BLaER1 treated with 17β-estradiol and CSF1 and Interleukin-3, amounts not matched to agents 10 nM and 100 nM (cell line): ENCODE results near the gene KLHL15.
A peak's percentile ranks its signal among the peaks of the same experiment; 100 is the strongest.

Source experiments
- H3K27ac ChIP-seq, 11 experiments: shearing (Covaris generic); formaldehyde crosslinking; 2 replicates each; pipeline ENCODE4 v1.8.1; 2022
- H3K27me3 ChIP-seq, 11 experiments: shearing (Covaris generic); formaldehyde crosslinking; 2 replicates each; pipeline ENCODE4 v1.8.1; 2022
- H3K36me3 ChIP-seq, 11 experiments: shearing (Covaris generic); formaldehyde crosslinking; 2 replicates each; pipeline ENCODE4 v1.8.1; 2022
- H3K4me1 ChIP-seq, 10 experiments: shearing (Covaris generic); formaldehyde crosslinking; 2 replicates each; pipeline ENCODE4 v1.8.1; 2022
- H3K4me2 ChIP-seq, 11 experiments: shearing (Covaris generic); formaldehyde crosslinking; 2 replicates each; pipeline ENCODE4 v1.8.1; 2022
- H3K4me3 ChIP-seq, 10 experiments: shearing (Covaris generic); formaldehyde crosslinking; 2 replicates each; pipeline ENCODE4 v1.8.1; 2022
- H3K9ac ChIP-seq, 11 experiments: shearing (Covaris generic); formaldehyde crosslinking; 2 replicates each; pipeline ENCODE4 v1.8.1; 2022
- H3K9me3 ChIP-seq, 11 experiments: shearing (Covaris generic); formaldehyde crosslinking; replicated peaks in 1 of 11; 2 replicates each; pipeline ENCODE4 v1.8.1; 2022
- H4K20me1 ChIP-seq, 11 experiments: shearing (Covaris generic); formaldehyde crosslinking; 2 replicates each; pipeline ENCODE4 v1.8.1; 2022
- Cebpa-rat ChIP-seq, 11 experiments: shearing (Covaris generic); IDR thresholded peaks; 2 replicates each; pipeline ENCODE4 v1.8.1; 2022

Gene KLHL15

DNA sequence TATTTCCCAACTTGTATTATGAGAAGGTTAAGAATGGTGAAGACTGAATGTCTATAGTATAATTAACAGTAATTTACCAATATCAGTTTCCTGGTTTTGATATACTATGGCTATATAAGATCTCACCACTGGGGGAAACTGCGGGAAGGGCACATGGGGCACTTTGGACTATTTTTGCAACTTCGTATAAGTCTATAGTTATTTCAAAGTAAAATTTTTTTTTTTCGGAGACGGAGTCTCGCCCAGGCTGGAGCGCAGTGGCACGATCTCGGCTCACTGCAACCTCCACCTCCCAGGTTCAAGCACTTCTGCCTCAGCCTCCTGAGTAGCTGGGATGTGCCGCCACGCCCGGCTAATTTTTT lies 73.1 kb downstream of the KLHL15 start:
- no peaks in the 10 kb centered on the region for H3K36me3 ChIP-seq
- H4K20me1 ChIP-seq = no peaks in the 10 kb centered on the region
- no peaks in the 10 kb centered on the region for H3K27me3 ChIP-seq
- no peak for TF ChIP-seq Cebpa-rat (IDR thresholded peaks at IDR 0.05)
- H3K27ac ChIP-seq = peak overlapping the region in 3 of 11 experiments; percentile 52 to 56 (median 55); a peak in 2 of 22 replicates
- 0 out of 20 replicates have a peak overlapping the region, but pooled peaks of 1 of the 10 experiments have one; percentile 17 for H3K4me3 ChIP-seq
- peak overlapping the region in 10 of 11 experiments; percentile 47 to 78 (median 62); a peak in 16 of 22 replicates for H3K4me2 ChIP-seq
- H3K9ac ChIP-seq = no peak overlapping the region
- H3K9me3 ChIP-seq = no peaks in the 10 kb centered on the region
- H3K4me1 ChIP-seq = peaks cover 12 to 21% (median 16%) of the 10 kb centered on the region in 10 experiments; a peak in 18 of 20 replicates

GRCh38 chrX:23952984-23953907 lies 73.7 kb downstream of the KLHL15 start:
- Histone ChIP-seq H3K9ac (peak overlapping the region in 5 of 11 experiments; percentile 16 to 54 (median 42); a peak in 9 of 22 replicates), H4K20me1 (no peaks in the 10 kb centered on the region), H3K4me3 (peak overlapping the region in 5 of 10 experiments; percentile 3 to 32 (median 9); a peak in 2 of 20 replicates), H3K27me3 (no peaks in the 10 kb centered on the region), H3K4me1 (peaks cover 12 to 21% (median 16%) of the 10 kb centered on the region in 10 experiments; a peak in 18 of 20 replicates), H3K36me3 (no peaks in the 10 kb centered on the region), H3K9me3 (no peaks in the 10 kb centered on the region), H3K27ac (peak overlapping the region in 9 of 11 experiments; percentile 18 to 56 (median 52); a peak in 16 of 22 replicates), H3K4me2 (peak overlapping the region; percentile 47 to 78 (median 62))
- TF ChIP-seq Cebpa-rat (IDR thresholded peaks at IDR 0.05) = no peak

- Histone ChIP-seq H3K4me2 (peak overlapping the region in 3 of 11 experiments; percentile 47 to 68 (median 51); a peak in 4 of 22 replicates), H3K27me3 (no peaks in the 10 kb centered on the region), H3K4me1 (peaks cover 12 to 21% (median 16%) of the 10 kb centered on the region in 10 experiments; a peak in 18 of 20 replicates), H3K36me3 (no peaks in the 10 kb centered on the region), H3K27ac (no peak overlapping the region), H3K9ac (no peak overlapping the region), H3K4me3 (no peak overlapping the region), H4K20me1 (no peaks in the 10 kb centered on the region), H3K9me3 (no peaks in the 10 kb centered on the region)
- no peak for TF ChIP-seq Cebpa-rat (IDR thresholded peaks at IDR 0.05)
These were observed 74.6 kb downstream of the KLHL15 start for GRCh38 chrX:23952391-23952790.

- no peaks in the 10 kb centered on the region for H3K36me3 ChIP-seq
These were observed 81.8 kb downstream of the KLHL15 start for GRCh38 chrX:23945206-23945605.

GRCh38 chrX:23944234-23944633 lies 82.8 kb downstream of the KLHL15 start:
- Histone ChIP-seq H3K9ac (no peak overlapping the region), H3K4me1 (no peaks in the 10 kb centered on the region), H3K4me2 (no peak overlapping the region), H3K27me3 (peaks cover 0 to 15% (median 0%) of the 10 kb centered on the region in 11 experiments; a peak in 4 of 22 replicates), H3K36me3 (no peaks in the 10 kb centered on the region), H4K20me1 (no peaks in the 10 kb centered on the region), H3K9me3 (no peaks in the 10 kb centered on the region), H3K4me3 (no peak overlapping the region), H3K27ac (no peak overlapping the region)
- no peak for TF ChIP-seq Cebpa-rat (IDR thresholded peaks at IDR 0.05)

More at GRCh38 chrX:23945206-23945605, 81.8 kb downstream of the KLHL15 start:
- TF ChIP-seq Cebpa-rat (IDR thresholded peaks at IDR 0.05) = no peak
- no peak overlapping the region for H3K4me2 ChIP-seq
- no peak overlapping the region for H3K9ac ChIP-seq
- H3K27ac ChIP-seq = no peak overlapping the region
- H4K20me1 ChIP-seq = no peaks in the 10 kb centered on the region
- no peak overlapping the region for H3K4me3 ChIP-seq
- no peaks in the 10 kb centered on the region for H3K4me1 ChIP-seq
- no peaks in the 10 kb centered on the region for H3K9me3 ChIP-seq
- peaks cover 0 to 15% (median 0%) of the 10 kb centered on the region in 11 experiments; a peak in 4 of 22 replicates for H3K27me3 ChIP-seq

- no peaks in the 10 kb centered on the region for H3K4me1 ChIP-seq
- H3K27me3 ChIP-seq = peaks cover 0 to under 1% (median 0%) of the 10 kb centered on the region in 11 experiments; a peak in 1 of 22 replicates
- no peak overlapping the region for H3K9ac ChIP-seq
- H3K4me3 ChIP-seq = no peak overlapping the region
- H3K4me2 ChIP-seq = no peak overlapping the region
- no peak overlapping the region for H3K27ac ChIP-seq
- TF ChIP-seq Cebpa-rat (IDR thresholded peaks at IDR 0.05) = no peak
- no peaks in the 10 kb centered on the region for H3K9me3 ChIP-seq
- H3K36me3 ChIP-seq = no peaks in the 10 kb centered on the region
- H4K20me1 ChIP-seq = no peaks in the 10 kb centered on the region
These were observed 87.8 kb downstream of the KLHL15 start for GRCh38 chrX:23939203-23939602.

DNA sequence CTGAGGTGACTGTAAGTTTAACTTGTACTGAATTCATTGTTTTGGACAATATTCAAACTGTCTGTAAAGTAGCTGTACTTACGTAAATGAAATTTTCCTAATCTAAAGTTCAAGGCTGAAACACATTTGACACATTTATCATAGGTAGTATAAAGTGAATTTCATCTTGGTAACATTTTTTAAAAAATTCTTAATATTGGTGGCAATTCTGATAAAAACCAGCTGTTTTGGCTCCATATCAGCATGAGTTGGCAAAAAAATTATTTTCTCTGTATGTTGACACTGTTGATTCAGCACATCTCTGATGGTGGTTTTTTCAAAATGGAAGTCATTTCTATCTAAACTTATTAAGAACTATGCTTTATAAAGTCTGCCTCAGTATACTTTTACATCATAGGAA lies 88.3 kb downstream of the KLHL15 start:
- no peak for TF ChIP-seq Cebpa-rat (IDR thresholded peaks at IDR 0.05)
- no peaks in the 10 kb centered on the region for H3K27me3 ChIP-seq
- no peak overlapping the region for H3K4me3 ChIP-seq
- no peaks in the 10 kb centered on the region for H3K4me1 ChIP-seq
- no peaks in the 10 kb centered on the region for H3K9me3 ChIP-seq
- H3K27ac ChIP-seq = no peak overlapping the region
- H3K9ac ChIP-seq = no peak overlapping the region
- H3K4me2 ChIP-seq = no peak overlapping the region
- H4K20me1 ChIP-seq = no peaks in the 10 kb centered on the region
- no peaks in the 10 kb centered on the region for H3K36me3 ChIP-seq

DNA sequence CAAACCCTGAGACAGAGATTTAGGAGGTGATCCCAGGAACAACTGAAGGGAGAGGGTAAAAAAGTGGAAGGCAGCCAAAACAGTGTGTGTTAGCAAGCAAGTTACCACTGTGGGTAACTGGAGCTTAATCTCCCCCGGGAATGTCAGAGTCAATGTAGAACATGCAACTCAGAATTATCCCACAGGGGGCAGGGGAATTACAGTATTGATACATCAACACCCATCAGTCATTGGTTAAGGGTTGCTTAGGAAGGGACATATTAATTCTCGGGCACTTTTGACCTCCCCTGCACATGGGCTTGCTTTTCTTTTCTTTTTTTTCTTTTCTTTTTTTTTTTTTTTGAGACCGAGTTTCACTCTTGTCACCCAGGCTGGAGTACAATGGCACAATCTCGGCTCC lies 89.9 kb downstream of the KLHL15 start:
- no peak overlapping the region for H3K4me3 ChIP-seq
- TF ChIP-seq Cebpa-rat (IDR thresholded peaks at IDR 0.05) = no peak

GRCh38 chrX:23936180-23936579 lies 90.8 kb downstream of the KLHL15 start:
- no peaks in the 10 kb centered on the region for H3K27me3 ChIP-seq
- no peak overlapping the region for H3K27ac ChIP-seq
- no peak overlapping the region for H3K9ac ChIP-seq
- no peaks in the 10 kb centered on the region for H3K36me3 ChIP-seq
- H4K20me1 ChIP-seq = no peaks in the 10 kb centered on the region
- peaks cover 0 to 12% (median 4%) of the 10 kb centered on the region in 10 experiments; a peak in 10 of 20 replicates for H3K4me1 ChIP-seq
- no peak overlapping the region for H3K4me2 ChIP-seq
- TF ChIP-seq Cebpa-rat (IDR thresholded peaks at IDR 0.05) = no peak
- H3K9me3 ChIP-seq = no peaks in the 10 kb centered on the region
- no peak overlapping the region for H3K4me3 ChIP-seq

More for the DNA sequence above, 89.9 kb downstream of the KLHL15 start:
- H3K36me3 ChIP-seq = no peaks in the 10 kb centered on the region
- H4K20me1 ChIP-seq = no peaks in the 10 kb centered on the region
- H3K4me1 ChIP-seq = peaks cover 0 to 3% (median 0%) of the 10 kb centered on the region in 10 experiments; a peak in 1 of 20 replicates
- H3K9me3 ChIP-seq = no peaks in the 10 kb centered on the region
- no peak overlapping the region for H3K4me2 ChIP-seq
- no peaks in the 10 kb centered on the region for H3K27me3 ChIP-seq
- H3K27ac ChIP-seq = no peak overlapping the region
- no peak overlapping the region for H3K9ac ChIP-seq
